ENCODE results near the gene OR7A5. TPM values are rescaled to one million over a fixed set of nuclear protein-coding genes. Genes with fewer than 3 reads are reported as not detected.

The OR7A5 gene
- not detected for total RNA-seq

- TF ChIP-seq CTCF (IDR thresholded peaks at IDR 0.05; ENCODE audit: low read depth): no peak
These were observed at the start of gene OR7A5, which contains the start of gene OR7C1 for GRCh38 chr19:14835011-14835410. Gene OR7A5, minus strand, starts transcription at chr19:14835185. Its CDS starts 6,944 bp downstream, at chr19:14828241. Gene OR7C1, minus strand, starts transcription at chr19:14835185. Its CDS starts 35,049 bp downstream, at chr19:14800136.

- TF ChIP-seq CTCF (IDR thresholded peaks at IDR 0.05; ENCODE audit: low read depth): no peak
These were observed 36.7 kb upstream of the OR7A5 start for GRCh38 chr19:14871619-14872230.

- TF ChIP-seq CTCF (IDR thresholded peaks at IDR 0.05; ENCODE audit: low read depth): no peak
These were observed 33.5 kb upstream of the OR7A5 start for GRCh38 chr19:14868497-14868896.

GRCh38 chr19:14848822-14849221 is 13.8 kb upstream of the OR7A5 start, which contains the start of gene OR7A10:
Gene OR7A10, minus strand, starts transcription at chr19:14848922. Its CDS starts 7,045 bp downstream, at chr19:14841877.
- TF ChIP-seq CTCF (IDR thresholded peaks at IDR 0.05; ENCODE audit: low read depth): no peak

- TF ChIP-seq CTCF (IDR thresholded peaks at IDR 0.05; ENCODE audit: low read depth): no peak
These were observed 8.6 kb upstream of the OR7A5 start for GRCh38 chr19:14843578-14843977.

GRCh38 chr19:14843169-14843568 is 8.2 kb upstream of the OR7A5 start:
- TF ChIP-seq CTCF (IDR thresholded peaks at IDR 0.05; ENCODE audit: low read depth): no peak

- no peak for TF ChIP-seq CTCF (IDR thresholded peaks at IDR 0.05; ENCODE audit: low read depth)
These were observed 5.2 kb upstream of the OR7A5 start for GRCh38 chr19:14840206-14840605.
